Activated B cell treated with CpG ODN at 0.5 μM for 24 hours (primary cell): ENCODE measurements around the gene SYMPK. TPM values are rescaled to one million over a fixed set of nuclear protein-coding genes. Genes with fewer than 3 reads are reported as not detected.

Source experiments
- ATAC-seq: fragments of 200-7000 bp; cut with Tn5 transposase; one replicate; pipeline ENCODE4 v1.10.0; 2021; ENCODE audit warnings: low read depth, mild to moderate bottlenecking, moderate library complexity
- CTCF ChIA-PET: fragments of 350-600 bp; sonication (Branson Sonifier 250); formaldehyde crosslinking; loops from one replicate; lab custom pipeline; 2021; ENCODE audit warnings: antibody characterized with exemption; lab: Charles Lee
- POLR2A ChIA-PET: fragments of 350-600 bp; sonication (Branson Sonifier 250); formaldehyde crosslinking; loops from one replicate; lab custom pipeline; 2021; ENCODE audit warnings: antibody characterized with exemption; lab: Charles Lee
- DNase-seq: peaks from one replicate; pipeline ENCODE4 v3.0.0; 2022
- H3K27ac Mint-ChIP-seq: one replicate; pipeline ENCODE4 v1.8.0; 2020; ENCODE audit warnings: mixed read lengths
- H3K27me3 Mint-ChIP-seq: one replicate; pipeline ENCODE4 v1.8.0; 2021; ENCODE audit warnings: mixed read lengths
- H3K36me3 Mint-ChIP-seq: one replicate; pipeline ENCODE4 v1.8.0; 2021; ENCODE audit warnings: low read depth, mixed read lengths
- H3K4me1 Mint-ChIP-seq: one replicate; pipeline ENCODE4 v1.8.0; 2021; ENCODE audit warnings: mixed read lengths
- H3K4me3 Mint-ChIP-seq: one replicate; pipeline ENCODE4 v1.8.0; 2020; ENCODE audit warnings: mild to moderate bottlenecking, mixed read lengths
- H3K9me3 Mint-ChIP-seq: one replicate; pipeline ENCODE4 v1.8.0; 2020; ENCODE audit warnings: mixed read lengths
- CTCF ChIP-seq: fragments of 200-600 bp; IDR thresholded peaks from one replicate; pipeline ENCODE4 v1.8.0; 2022; ENCODE audit warnings: antibody characterized with exemption, mild to moderate bottlenecking
- intact Hi-C: fragments of 100-400 bp; cut with micrococcal nuclease; formaldehyde crosslinking; loops from one replicate; pipeline ENCODE4 v1.15.1; 2024
- total RNA-seq: library from RNA; stranded (reverse); gene quantifications from 2 replicates; pipeline ENCODE4 v1.2.3, GENCODE V29; 2022

The SYMPK gene
- total RNA-seq, 1 donor from 2014 or later: 150 TPM

- TF ChIP-seq CTCF: no peak
- DNase-seq (no peak), ATAC-seq (no peak)
- no peaks in the 10 kb centered on the region for H3K9me3 Mint-ChIP-seq
- ChIA-PET POLR2A (no interaction called here), CTCF (interaction anchor here (1.2 kb wide), 1 partner anchor 27 kb away, joined by 3 read pairs; no protein-coding TSS in a partner anchor)
- intact Hi-C loops: no loop called here
- H3K36me3 Mint-ChIP-seq: peaks cover 92% of the 10 kb centered on the region
- H3K4me3 Mint-ChIP-seq: no peak overlapping the region
- no peak overlapping the region for H3K27ac Mint-ChIP-seq
- H3K4me1 Mint-ChIP-seq: no peaks in the 10 kb centered on the region
- H3K27me3 Mint-ChIP-seq: no peaks in the 10 kb centered on the region
Measured at GRCh38 chr19:45825917-45826893, 36.7 kb downstream of the SYMPK start.

- no peak for DNase-seq
- H3K27ac Mint-ChIP-seq: no peak overlapping the region
- H3K9me3 Mint-ChIP-seq: no peaks in the 10 kb centered on the region
- intact Hi-C loops: no loop called here
- H3K4me3 Mint-ChIP-seq: no peak overlapping the region
- no peaks in the 10 kb centered on the region for H3K4me1 Mint-ChIP-seq
- ATAC-seq: no peak
- H3K36me3 Mint-ChIP-seq: peaks cover 91% of the 10 kb centered on the region
- CTCF ChIA-PET: no interaction called here
- POLR2A ChIA-PET: no interaction called here
- H3K27me3 Mint-ChIP-seq: no peaks in the 10 kb centered on the region
- no peak for TF ChIP-seq CTCF
Measured at GRCh38 chr19:45825263-45825605, 37.7 kb downstream of the SYMPK start.

GRCh38 chr19:45824531-45825262, 38.2 kb downstream of the SYMPK start:
- H3K27ac Mint-ChIP-seq: no peak overlapping the region
- POLR2A ChIA-PET: interaction anchor here (0.6 kb wide), 1 partner anchor 1424 kb away, joined by 3 read pairs; no protein-coding TSS in a partner anchor
- intact Hi-C loops: no loop called here

GRCh38 chr19:45824041-45824471, 38.9 kb downstream of the SYMPK start:
- ATAC-seq (no peak), DNase-seq (no peak)
- ChIA-PET CTCF (interaction anchor here (1.0 kb wide), 1 partner anchor 10 kb away, joined by 3 read pairs; no protein-coding TSS in a partner anchor), POLR2A (interaction anchor here (0.6 kb wide), 1 partner anchor 1424 kb away, joined by 3 read pairs; no protein-coding TSS in a partner anchor)
- H3K27me3 Mint-ChIP-seq: no peaks in the 10 kb centered on the region
- H3K27ac Mint-ChIP-seq: no peak overlapping the region
- H3K4me3 Mint-ChIP-seq: no peak overlapping the region
- intact Hi-C loops: no loop called here
- no peaks in the 10 kb centered on the region for H3K9me3 Mint-ChIP-seq
- no peak for TF ChIP-seq CTCF
- no peaks in the 10 kb centered on the region for H3K4me1 Mint-ChIP-seq
- H3K36me3 Mint-ChIP-seq: peaks cover 91% of the 10 kb centered on the region

More at GRCh38 chr19:45824531-45825262, 38.2 kb downstream of the SYMPK start:
- TF ChIP-seq CTCF: no peak
- DNase-seq (no peak), ATAC-seq (no peak)
- H3K9me3 Mint-ChIP-seq: no peaks in the 10 kb centered on the region
- H3K4me1 Mint-ChIP-seq: no peaks in the 10 kb centered on the region
- H3K4me3 Mint-ChIP-seq: no peak overlapping the region
- H3K36me3 Mint-ChIP-seq: peaks cover 91% of the 10 kb centered on the region
- CTCF ChIA-PET: interaction anchor here (1.0 kb wide), 1 partner anchor 11 kb away, joined by 3 read pairs; no protein-coding TSS in a partner anchor
- no peaks in the 10 kb centered on the region for H3K27me3 Mint-ChIP-seq
